Small intestine (tissue), 7 donors: ENCODE measurements around the gene SLC2A1. TPM values are rescaled to one million over a fixed set of nuclear protein-coding genes. Genes with fewer than 3 reads are reported as not detected.
A peak's percentile ranks its signal among the peaks of the same experiment; 100 is the strongest.

Experiments used
- DNase-seq, 2 donors: peaks; one replicate each; pipeline versions ENCODE4 v3.0.0 to v3.0.0-alpha.2; 2013
- FAIRE-seq: peaks from 2 replicates; lab custom pipeline; 2012; peaks lifted over from hg19 to GRCh38; lab: Jason Lieb, UNC
- H3K27ac ChIP-seq, 3 donors: one replicate each; pipeline ENCODE4 v1.5.1; 2013; ENCODE audit warnings: low read length in 2 of 3, mild to moderate bottlenecking in 2 of 3, control low read depth in 1 of 3, inconsistent platforms in 1 of 3, low read depth in 1 of 3, moderate library complexity in 1 of 3
- H3K27me3 ChIP-seq, 3 donors: one replicate each; pipeline ENCODE4 v1.6.1; 2013; ENCODE audit warnings: low read length in 3 of 3, inconsistent platforms in 1 of 3; ENCODE audit not compliant: control insufficient read depth in 3 of 3, insufficient read depth in 3 of 3
- H3K36me3 ChIP-seq, 3 donors: one replicate each; pipeline ENCODE4 v1.6.1; 2013; ENCODE audit warnings: low read length in 3 of 3, inconsistent platforms in 1 of 3, low read depth in 1 of 3, mild to moderate bottlenecking in 1 of 3, moderate library complexity in 1 of 3; ENCODE audit not compliant: control insufficient read depth in 3 of 3, insufficient read depth in 2 of 3
- H3K4me1 ChIP-seq, 3 donors: one replicate each; pipeline ENCODE4 v1.6.1; 2013; ENCODE audit warnings: low read length in 2 of 3, inconsistent platforms in 1 of 3, low read depth in 1 of 3, mild to moderate bottlenecking in 1 of 3, moderate library complexity in 1 of 3; ENCODE audit not compliant: control insufficient read depth in 3 of 3, insufficient read depth in 2 of 3
- H3K4me3 ChIP-seq, 3 donors: one replicate each; pipeline ENCODE4 v1.5.1; 2013; ENCODE audit warnings: low read length in 3 of 3, control low read depth in 1 of 3, inconsistent platforms in 1 of 3, low read depth in 1 of 3, mild to moderate bottlenecking in 1 of 3, moderate library complexity in 1 of 3
- H3K9me3 ChIP-seq, 2 donors: one replicate each; pipeline ENCODE4 v1.6.1; 2013; ENCODE audit warnings: low read depth in 1 of 2, low read length in 1 of 2; ENCODE audit not compliant: control insufficient read depth in 2 of 2, insufficient read depth in 1 of 2
- WGBS, 3 donors: extraction: QIAGEN DNeasy Blood & Tissue Kit; methylation state at CpG; one replicate each; pipeline ENCODE4 v1.1.7; 2013; 5-methylcytosine and 5-hydroxymethylcytosine counted together
- polyA plus RNA-seq, 4 donors: library from polyadenylated mRNA; stranded (reverse) in 3 of 4; unstranded in 1 of 4; fragments of 200-250 nt in 3 of 4; fragments of 120-200 nt in 1 of 4; gene quantifications; one replicate each; pipeline versions ENCODE4 v1.2.1 to v1.2.3, GENCODE V29; 2013
- donor health status: healthy with polysubstance abuse.
- donor health status: control.
- donor health status: control.
- donor health status: Bipolar disorder and iron deficiency.
- donor health status: healthy.

Gene SLC2A1
- polyA plus RNA-seq, 4 donors: 1.1 to 61.3 (median 8.4) TPM

- Histone ChIP-seq H3K36me3 (peaks cover 3 to 89% (median 6%) of the 10 kb centered on the region in 3 donors), H3K27ac (peak overlapping the region in 1 of 3 donors; percentile 93), H3K4me1 (peaks cover 4 to 54% (median 9%) of the 10 kb centered on the region in 3 donors), H3K4me3 (no peak overlapping the region), H3K9me3 (no peaks in the 10 kb centered on the region), H3K27me3 (no peaks in the 10 kb centered on the region)
- DNase-seq (no peak), FAIRE-seq (no peak)
- 90 to 95% (median 91%) methylated on average over 5 of the region's 5 CpGs for WGBS, 3 donors
Measured at GRCh38 chr1:42933060-42933586, 25.5 kb downstream of the SLC2A1 start.

DNA sequence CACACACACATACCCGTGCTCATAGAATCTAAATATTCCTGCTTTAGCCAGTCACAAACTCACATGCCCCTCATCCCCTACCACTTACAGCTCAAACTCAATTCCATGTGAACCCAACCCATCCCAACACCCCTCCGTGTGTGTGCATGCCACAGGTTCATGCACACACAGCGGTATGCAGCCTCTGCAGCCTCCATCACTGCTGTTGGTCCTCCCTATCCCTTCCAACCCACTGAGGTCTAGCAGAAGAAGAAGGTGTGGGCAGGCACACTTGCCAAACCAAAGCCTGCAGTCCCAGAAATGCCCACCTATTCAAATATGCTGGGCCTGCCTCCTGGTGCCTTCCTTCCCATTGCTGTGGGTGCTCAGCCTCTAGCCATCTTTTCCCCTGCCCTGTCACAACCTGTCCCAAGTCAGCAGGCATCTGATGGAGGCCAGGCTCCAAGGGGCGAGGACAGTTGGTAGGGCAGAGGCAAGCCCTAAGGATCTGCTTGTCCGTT lies 26.2 kb downstream of the SLC2A1 start:
- peaks cover 3 to 89% (median 6%) of the 10 kb centered on the region in 3 donors for H3K36me3 ChIP-seq
- no peaks in the 10 kb centered on the region for H3K9me3 ChIP-seq
- 77 to 87% (median 77%) methylated on average over 5 of the region's 5 CpGs for WGBS, 3 donors
- no peak for DNase-seq
- no peak overlapping the region for H3K4me3 ChIP-seq
- peak overlapping the region; percentile 52 to 93 (median 70) for H3K27ac ChIP-seq
- H3K27me3 ChIP-seq: no peaks in the 10 kb centered on the region
- peaks cover 4 to 48% (median 9%) of the 10 kb centered on the region in 3 donors for H3K4me1 ChIP-seq
- no peak for FAIRE-seq

- WGBS, 3 donors: 31 to 40% (median 36%) methylated on average over 11 of the region's 11 CpGs
Measured at GRCh38 chr1:42931911-42932422, 26.7 kb downstream of the SLC2A1 start.

DNA sequence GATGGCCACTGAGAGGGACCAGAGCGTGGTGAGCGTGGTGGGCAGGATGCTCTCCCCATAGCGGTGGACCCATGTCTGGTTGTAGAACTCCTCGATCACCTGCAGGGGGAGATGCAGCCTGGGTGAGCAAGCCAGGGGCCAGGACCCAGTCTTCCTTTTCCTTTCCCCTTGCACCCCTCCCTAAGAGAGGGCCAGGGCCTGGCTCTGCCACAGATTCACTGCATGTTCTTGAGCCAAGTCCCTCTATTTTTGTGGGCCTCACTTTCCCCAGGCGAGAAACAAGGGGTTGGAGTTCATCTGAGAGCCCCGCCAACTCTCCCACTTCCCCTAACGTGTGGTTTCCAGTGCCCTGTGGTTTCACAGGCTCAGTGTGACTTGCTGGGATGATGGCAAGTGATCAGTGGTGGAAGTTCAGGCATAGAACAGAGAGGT lies 27.5 kb downstream of the SLC2A1 start:
- peaks cover 3 to 91% (median 6%) of the 10 kb centered on the region in 3 donors for H3K36me3 ChIP-seq
- no peak for FAIRE-seq

More at GRCh38 chr1:42931911-42932422, 26.7 kb downstream of the SLC2A1 start:
- H3K27me3 ChIP-seq: no peaks in the 10 kb centered on the region
- peak; percentile 75 to 79 for DNase-seq
- peaks cover 4 to 43% (median 9%) of the 10 kb centered on the region in 3 donors for H3K4me1 ChIP-seq
- H3K4me3 ChIP-seq: no peak overlapping the region
- peaks cover 3 to 90% (median 6%) of the 10 kb centered on the region in 3 donors for H3K36me3 ChIP-seq
- H3K9me3 ChIP-seq: no peaks in the 10 kb centered on the region
- peak overlapping the region; percentile 52 to 93 (median 70) for H3K27ac ChIP-seq
- FAIRE-seq: no peak

DNA sequence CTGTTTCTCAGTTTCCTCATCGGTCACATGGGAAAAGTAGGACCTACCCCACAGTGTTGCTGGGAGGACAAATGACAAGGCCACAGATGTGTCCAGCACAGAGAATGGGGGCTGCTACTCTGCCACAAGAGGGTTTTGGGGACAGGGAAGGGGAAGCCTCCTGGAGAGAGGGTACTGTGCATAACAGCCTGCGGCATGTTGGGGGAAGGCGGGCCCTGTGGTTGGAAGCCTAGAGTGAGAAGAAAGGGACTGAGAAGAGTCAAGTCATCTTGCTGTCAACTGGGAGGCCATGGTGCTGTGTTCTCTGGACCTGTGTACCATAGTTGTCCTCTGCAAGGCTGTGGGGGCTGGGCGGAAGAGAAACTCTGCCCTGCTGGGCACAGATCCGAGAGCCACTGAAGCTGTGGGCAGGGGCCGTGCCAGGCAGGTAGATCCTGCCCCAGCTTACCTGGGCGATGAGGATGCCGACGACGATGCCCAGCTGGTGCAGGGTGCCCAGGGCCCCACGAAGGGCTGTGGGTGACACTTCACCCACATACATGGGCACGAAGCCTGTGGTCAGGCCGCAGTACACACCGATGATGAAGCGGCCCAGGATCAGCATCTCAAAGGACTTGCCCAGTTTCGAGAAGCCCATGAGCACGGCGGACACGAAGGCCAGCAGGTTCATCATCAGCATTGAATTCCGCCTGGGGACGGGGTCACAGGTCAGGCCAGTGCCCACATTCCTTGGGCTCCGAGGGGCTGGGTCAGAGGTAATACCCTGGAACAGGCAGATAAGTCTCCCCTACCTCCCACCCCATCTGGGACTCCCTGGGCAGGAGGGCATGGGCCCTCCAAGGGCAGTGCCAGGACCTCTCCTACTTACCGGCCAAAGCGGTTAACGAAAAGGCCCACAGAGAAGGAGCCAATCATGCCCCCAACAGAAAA lies 28.2 kb downstream of the SLC2A1 start:
- 91 to 95% (median 92%) methylated on average over 24 to 25 of the region's 25 CpGs for WGBS, 3 donors
- Histone ChIP-seq H3K4me3 (no peak overlapping the region), H3K4me1 (peaks cover 0 to 28% (median 4%) of the 10 kb centered on the region in 3 donors), H3K27ac (peak overlapping the region in 1 of 3 donors; percentile 34), H3K36me3 (peaks cover 3 to 86% (median 6%) of the 10 kb centered on the region in 3 donors), H3K27me3 (no peaks in the 10 kb centered on the region), H3K9me3 (no peaks in the 10 kb centered on the region)
- DNase-seq: no peak
- no peak for FAIRE-seq

More for the DNA sequence above, 27.5 kb downstream of the SLC2A1 start:
- Histone ChIP-seq H3K27me3 (no peaks in the 10 kb centered on the region), H3K27ac (peak overlapping the region; percentile 34 to 93 (median 70)), H3K4me1 (peaks cover 2 to 34% (median 6%) of the 10 kb centered on the region in 3 donors), H3K4me3 (no peak overlapping the region), H3K9me3 (no peaks in the 10 kb centered on the region)
- DNase-seq: peak; percentile 52 to 55
- 64 to 73% (median 71%) methylated on average over 7 of the region's 7 CpGs for WGBS, 3 donors

DNA sequence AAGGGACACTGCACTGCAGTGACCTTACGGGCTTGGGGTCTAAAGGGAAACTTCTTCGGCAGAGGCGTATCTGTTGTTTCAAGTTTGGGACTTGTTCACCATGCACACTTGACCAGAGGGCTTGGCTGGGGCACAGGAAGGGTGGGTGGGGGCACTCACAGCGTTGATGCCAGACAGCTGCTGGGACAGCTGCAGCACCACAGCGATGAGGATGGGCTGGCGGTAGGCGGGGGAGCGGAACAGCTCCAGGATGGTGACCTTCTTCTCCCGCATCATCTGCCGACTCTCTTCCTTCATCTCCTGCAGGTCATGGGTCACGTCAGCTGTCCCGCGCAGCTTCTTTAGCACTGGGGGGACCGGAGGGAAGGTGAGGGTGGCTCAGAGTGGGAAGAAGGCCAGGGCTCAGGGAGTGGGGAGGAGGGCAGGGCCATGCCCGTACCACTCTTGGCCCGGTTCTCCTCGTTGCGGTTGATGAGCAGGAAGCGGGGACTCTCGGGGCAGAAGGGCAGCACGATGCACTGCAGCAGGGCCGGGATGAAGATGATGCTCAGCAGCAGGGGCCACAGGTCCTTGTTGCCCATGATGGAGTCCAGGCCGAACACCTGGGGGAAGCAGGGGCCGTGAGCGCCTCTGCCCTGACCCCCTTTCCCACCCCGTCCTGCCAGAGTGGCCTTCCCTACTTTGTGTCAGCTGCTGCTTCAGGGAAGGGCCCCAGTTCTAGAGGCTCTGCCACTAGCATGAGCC lies 29.1 kb downstream of the SLC2A1 start:
- peaks cover 3 to 78% (median 6%) of the 10 kb centered on the region in 3 donors for H3K36me3 ChIP-seq
- H3K4me3 ChIP-seq: no peak overlapping the region
- 92 to 95% (median 95%) methylated on average over 26 of the region's 26 CpGs for WGBS, 3 donors
- H3K4me1 ChIP-seq: peaks cover 0 to 27% (median 4%) of the 10 kb centered on the region in 3 donors
- H3K9me3 ChIP-seq: no peaks in the 10 kb centered on the region
- no peak for DNase-seq
- H3K27me3 ChIP-seq: no peaks in the 10 kb centered on the region
- no peak for FAIRE-seq
- H3K27ac ChIP-seq: no peak overlapping the region

DNA sequence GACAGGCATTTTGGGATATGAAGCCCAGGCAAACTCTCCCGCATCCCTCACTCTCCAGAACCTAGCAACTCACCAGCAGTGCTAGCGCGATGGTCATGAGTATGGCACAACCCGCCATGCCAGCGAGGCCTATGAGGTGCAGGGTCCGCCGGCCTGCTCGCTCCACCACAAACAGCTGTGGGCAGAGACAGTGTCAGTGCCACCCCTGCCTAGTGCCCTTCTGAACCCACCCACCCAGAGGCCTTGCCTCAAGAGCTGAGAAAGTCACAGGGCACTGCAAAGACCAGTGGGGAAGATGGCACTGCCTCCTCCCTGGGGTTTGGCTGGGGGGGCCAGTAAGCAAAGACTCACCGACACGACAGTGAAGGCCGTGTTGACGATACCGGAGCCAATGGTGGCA lies 29.8 kb downstream of the SLC2A1 start:
- H3K9me3 ChIP-seq: no peaks in the 10 kb centered on the region
- no peaks in the 10 kb centered on the region for H3K27me3 ChIP-seq
- FAIRE-seq (no peak), DNase-seq (no peak)
- WGBS, 3 donors: 93 to 97% (median 97%) methylated on average over 12 to 13 of the region's 13 CpGs
- H3K27ac ChIP-seq: no peak overlapping the region
- H3K36me3 ChIP-seq: peaks cover 3 to 70% (median 6%) of the 10 kb centered on the region in 3 donors
- H3K4me1 ChIP-seq: peaks cover 0 to 27% (median 4%) of the 10 kb centered on the region in 3 donors
- H3K4me3 ChIP-seq: no peak overlapping the region
